Measurements from ENCODE around the gene VSX1.

Gene VSX1

GRCh38 chr20:25051386-25052155, 30.4 kb downstream of the VSX1 start:
- peak; percentile 33 for DNase-seq

GRCh38 chr20:25050501-25051350, 31.2 kb downstream of the VSX1 start:
- DNase-seq = no peak

DNA sequence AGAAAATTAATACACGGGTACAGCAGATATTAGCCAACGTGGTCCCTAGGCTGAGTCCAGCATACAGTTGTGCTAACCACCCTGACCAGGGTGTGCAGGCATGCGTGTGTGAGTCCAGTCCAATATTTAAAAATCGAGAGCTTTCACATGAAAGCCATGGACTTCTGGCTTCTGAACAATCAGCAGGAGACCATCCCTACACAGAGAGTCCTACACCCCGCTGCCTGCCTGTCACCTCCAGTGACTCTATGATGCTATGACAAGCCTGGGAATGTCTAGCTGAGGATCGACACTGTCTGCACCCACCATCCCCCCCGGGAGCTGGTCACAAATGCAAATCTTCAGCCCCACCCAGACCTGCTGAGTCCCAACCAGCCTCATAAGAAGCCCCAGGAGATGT, 31.9 kb downstream of the VSX1 start:
- no peak for DNase-seq

- no peak for DNase-seq
Observed at GRCh38 chr20:25049261-25050060, 32.5 kb downstream of the VSX1 start.

GRCh38 chr20:25048519-25048952, 33.4 kb downstream of the VSX1 start:
- DNase-seq = no peak

DNA sequence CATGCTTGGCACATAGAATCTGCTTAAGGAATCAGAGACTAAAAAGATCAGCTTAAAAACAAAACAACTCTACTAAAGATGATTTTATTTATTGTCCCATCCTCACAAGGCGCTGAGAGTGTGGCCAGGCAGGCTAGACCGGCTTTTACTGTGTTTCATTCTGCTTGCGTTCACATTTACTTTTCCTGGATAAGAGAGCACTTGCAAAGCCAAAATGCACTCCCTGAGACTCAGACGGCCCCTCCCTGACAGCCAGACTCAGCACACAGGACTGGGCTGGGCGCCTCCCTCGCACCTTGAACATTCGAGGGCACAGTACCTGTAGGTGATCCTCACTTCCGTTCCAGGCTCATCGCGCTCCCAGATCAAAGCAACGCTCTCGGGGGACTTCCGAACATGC, 34.2 kb downstream of the VSX1 start:
- DNase-seq = no peak

DNA sequence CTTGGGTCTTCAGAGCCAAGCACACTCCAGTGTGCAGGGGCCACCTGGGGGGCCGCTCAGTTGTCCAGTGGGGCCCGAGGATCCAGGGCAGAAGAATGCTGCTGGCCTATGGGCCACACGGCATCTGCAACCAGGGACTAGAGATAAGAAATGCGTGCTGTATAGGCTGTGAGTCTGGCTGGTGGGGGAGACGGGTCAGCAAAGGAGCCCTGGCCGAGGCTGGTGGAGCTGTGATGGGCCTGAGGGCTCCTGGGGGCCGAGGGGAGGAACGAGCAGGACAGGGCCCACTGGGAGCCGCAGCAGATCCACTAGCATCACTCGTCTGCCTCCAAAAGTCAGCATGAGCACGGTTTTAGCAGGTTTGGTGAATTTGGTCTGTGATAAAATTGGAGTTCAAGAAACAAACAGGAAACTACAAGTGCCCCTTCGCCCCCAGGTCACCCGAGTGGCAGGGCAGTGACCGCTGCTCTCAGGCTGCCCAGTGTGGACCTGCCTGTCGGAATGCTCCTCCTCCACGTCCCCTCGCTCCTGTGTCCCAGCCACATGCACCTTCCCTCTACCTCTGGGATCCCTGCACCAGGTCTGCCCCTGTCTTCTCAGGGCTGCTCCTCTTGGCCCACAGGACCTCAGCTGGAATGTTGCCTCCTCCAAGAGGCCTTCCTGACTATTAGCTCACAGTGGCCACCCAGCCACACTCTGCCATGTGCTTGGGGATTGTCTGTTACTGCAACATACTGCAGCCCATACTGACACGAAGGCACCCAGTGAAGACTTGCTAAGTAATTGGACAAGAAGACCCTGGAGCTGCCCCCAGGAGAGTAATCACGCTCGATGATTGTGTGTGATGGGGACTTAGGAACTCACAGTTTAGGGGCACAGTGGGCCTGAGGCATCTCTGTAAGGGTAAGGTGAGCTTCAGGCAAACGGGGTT, 34.9 kb downstream of the VSX1 start:
- DNase-seq = no peak

- no peak for DNase-seq
Observed at GRCh38 chr20:25046181-25046641, 35.7 kb downstream of the VSX1 start.

- no peak for DNase-seq
Observed at GRCh38 chr20:25045343-25045712, 36.6 kb downstream of the VSX1 start.

DNA sequence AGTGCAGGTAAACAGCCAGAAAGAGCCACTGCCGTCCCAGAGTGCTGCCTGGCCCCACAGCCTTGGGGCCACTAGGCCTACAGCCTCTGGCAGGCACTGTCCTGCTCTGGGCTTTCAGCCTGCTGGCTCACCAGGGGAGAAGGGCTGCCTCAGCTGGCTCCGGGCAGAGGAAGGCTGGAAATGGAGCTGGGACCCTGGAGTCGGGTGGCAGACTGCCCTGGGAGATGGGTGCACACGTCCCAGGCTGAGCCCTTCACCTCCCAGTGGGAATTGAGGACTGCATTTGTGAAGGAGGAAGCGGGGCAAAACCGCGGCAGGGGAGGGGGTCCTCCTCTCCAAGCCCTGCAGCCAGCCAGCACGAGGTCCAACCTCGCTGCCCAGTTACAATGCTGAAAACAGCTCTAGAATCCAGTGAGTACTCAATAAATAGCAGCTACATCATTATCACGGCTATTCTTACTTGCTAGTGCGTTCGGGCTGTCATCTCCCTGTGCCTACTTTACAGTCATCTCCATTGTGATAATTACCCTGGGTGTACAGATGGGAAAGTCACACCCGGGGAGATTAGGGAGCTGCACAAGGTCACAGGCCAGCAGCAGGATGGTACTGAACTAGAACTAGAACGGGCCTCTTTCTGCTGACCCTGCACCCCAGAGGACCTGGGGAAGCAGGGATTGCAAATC, 37.1 kb downstream of the VSX1 start:
- no peak for DNase-seq

DNA sequence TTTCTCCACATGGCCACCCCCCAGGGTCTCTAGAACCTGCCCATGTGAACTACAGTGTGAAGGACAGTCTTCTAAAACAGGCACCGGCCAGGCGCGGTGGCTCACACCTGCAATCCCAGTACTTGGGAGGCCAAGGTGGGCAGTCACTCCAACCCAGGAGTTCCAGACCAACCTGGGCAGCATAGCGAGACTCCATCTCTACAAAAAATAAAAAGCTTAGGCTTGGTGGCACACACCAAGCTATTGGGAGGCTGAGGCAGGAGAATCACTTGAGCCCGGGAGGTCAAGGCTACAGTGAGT, 37.7 kb downstream of the VSX1 start:
- no peak for DNase-seq

GRCh38 chr20:25043499-25044260, 38.3 kb downstream of the VSX1 start:
- no peak for DNase-seq

- DNase-seq = peak; percentile 72
Observed at GRCh38 chr20:25042531-25043498, 39.1 kb downstream of the VSX1 start.

DNA sequence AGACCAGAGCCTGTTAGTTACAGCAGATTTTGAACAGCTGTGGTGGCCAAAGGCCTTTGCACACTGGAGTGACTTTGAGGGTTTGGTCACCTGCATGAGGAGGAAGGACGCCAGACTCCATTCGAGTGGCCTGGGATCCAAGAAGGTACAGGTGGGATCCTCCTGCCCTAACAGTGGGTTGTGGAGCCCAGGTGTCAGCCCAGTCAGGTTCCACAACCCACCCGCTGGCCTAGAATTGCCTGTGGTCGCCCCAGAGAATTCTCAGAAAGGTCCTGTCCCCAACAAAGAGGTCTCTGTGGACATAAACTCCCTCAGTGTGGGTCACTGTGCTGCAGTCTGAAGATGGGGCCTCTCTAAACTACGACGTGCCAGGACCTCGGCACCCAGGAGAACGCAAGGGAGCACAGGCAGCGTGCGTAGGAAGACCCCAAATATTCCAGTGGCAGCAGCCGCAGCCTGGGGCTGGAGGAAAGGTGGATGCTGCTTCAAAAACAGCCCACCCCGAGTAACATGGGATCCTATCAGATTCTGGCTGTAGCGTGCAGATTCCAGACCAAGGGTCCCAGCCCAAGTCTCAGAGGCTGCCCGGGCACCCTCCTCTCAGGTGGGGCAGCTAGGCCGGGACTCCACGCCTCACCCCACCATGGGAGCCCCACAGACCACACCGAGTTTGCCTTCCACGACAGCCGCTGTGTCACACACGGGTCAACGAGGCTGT, 40.0 kb downstream of the VSX1 start:
- no peak for DNase-seq

DNA sequence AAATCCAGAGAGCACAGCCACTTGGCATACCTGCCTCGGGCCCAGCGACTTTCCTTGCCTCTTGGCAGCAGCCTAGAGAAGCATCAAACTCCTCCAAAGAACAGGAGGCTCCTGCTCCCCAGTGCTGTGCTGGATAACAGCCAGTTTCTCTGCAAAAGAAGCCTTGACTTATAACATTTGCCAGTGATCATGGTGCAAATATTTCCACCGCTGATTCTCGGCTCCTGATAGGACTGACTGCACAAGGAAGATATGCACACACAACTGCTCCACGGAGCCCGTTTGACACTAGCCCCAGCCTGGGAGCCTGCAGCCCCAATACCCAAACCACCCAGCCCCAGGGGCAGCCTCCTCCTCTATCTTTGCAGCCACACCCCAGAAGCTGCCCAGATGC, 41.5 kb downstream of the VSX1 start:
- DNase-seq = no peak

GRCh38 chr20:25039697-25040437, 42.1 kb downstream of the VSX1 start:
- DNase-seq = no peak

GRCh38 chr20:25038591-25039015, 43.3 kb downstream of the VSX1 start:
- DNase-seq = no peak

- no peak for DNase-seq
Observed at GRCh38 chr20:25038103-25038410, 43.9 kb downstream of the VSX1 start.
